Renal cortex interstitium (tissue), 15 donors: ENCODE measurements around the gene S1PR4. TPM values are rescaled to one million over a fixed set of nuclear protein-coding genes. Genes with fewer than 3 reads are reported as not detected.

ENCODE experiments used
- DNase-seq, 11 donors: peaks; one replicate each; pipeline ENCODE4 v3.0.0-alpha.2; 2013; ENCODE audit warnings: low read depth in 9 of 11, low spot score in 4 of 11; ENCODE audit errors: extremely low read depth in 1 of 11
- long read RNA-seq, 16 experiments: transcript quantifications; one replicate each; lab custom pipeline, GENCODE V29; 2026
- polyA plus RNA-seq, 3 donors: library from polyadenylated mRNA; unstranded; fragments of 120-200 nt; gene quantifications; one replicate each; pipeline ENCODE4 v1.2.1, GENCODE V29; 2013; ENCODE audit not compliant: insufficient read length in 3 of 3

Gene S1PR4
- under 1 TPM; 0.28 to 0.56 (median 0.34) TPM for polyA plus RNA-seq
- long read RNA-seq, donor 1, partial matches to known transcripts, result 0 of 2 reads
- long read RNA-seq, donor 1, other reads (novel, unspliced or antisense), result 0 of 2 reads
- long read RNA-seq, donor 2, partial matches to known transcripts, result 0 of 1 reads
- long read RNA-seq, donor 2, other reads (novel, unspliced or antisense), result 0 of 1 reads
- long read RNA-seq, donor 3, partial matches to known transcripts, result 0 of 2 reads
- long read RNA-seq, donor 3, other reads (novel, unspliced or antisense), result 0 of 2 reads
- long read RNA-seq, donor 4, partial matches to known transcripts, result 0 of 1 reads
- long read RNA-seq, donor 4, other reads (novel, unspliced or antisense), result 0 of 1 reads
- long read RNA-seq, donor 5, result 0 reads
- long read RNA-seq, donor 6, result 0 reads
- long read RNA-seq, donor 7, partial matches to known transcripts, result 0 of 1 reads
- long read RNA-seq, donor 7, other reads (novel, unspliced or antisense), result 0 of 1 reads
- long read RNA-seq, donor 8, result 0 reads
- long read RNA-seq, donor 9, result 0 reads
- long read RNA-seq, donor 10, result 0 reads
- long read RNA-seq, donor 11, result 0 reads
- long read RNA-seq, donor 12, partial matches to known transcripts, result 0 of 1 reads
- long read RNA-seq, donor 12, other reads (novel, unspliced or antisense), result 0 of 1 reads
- long read RNA-seq, donor 13, result 0 reads
- long read RNA-seq, donor 14, partial matches to known transcripts, result 0 of 3 reads
- long read RNA-seq, donor 14, other reads (novel, unspliced or antisense), result 0 of 3 reads
- long read RNA-seq, donor 15, partial matches to known transcripts, result 0 of 1 reads
- long read RNA-seq, donor 15, other reads (novel, unspliced or antisense), result 0 of 1 reads
- long read RNA-seq, donor 16, partial matches to known transcripts, result 0 of 1 reads
- long read RNA-seq, donor 16, other reads (novel, unspliced or antisense), result 0 of 1 reads

GRCh38 chr19:3178377-3178972 lies at the start of gene S1PR4:
TSS of gene S1PR4 (plus strand) at chr19:3178769. CDS start at chr19:3178793, 24 bp downstream.
- no peak for DNase-seq

- no peak for DNase-seq
These were observed 49.5 kb upstream of the S1PR4 start for GRCh38 chr19:3129112-3129511.

- DNase-seq, result no peak
These were observed 47.4 kb upstream of the S1PR4 start for GRCh38 chr19:3131168-3131567.

- DNase-seq, result peak in 1 of 11 donors; percentile 34
These were observed 45.4 kb upstream of the S1PR4 start for GRCh38 chr19:3132971-3133792.

- DNase-seq, result no peak
These were observed 44.8 kb upstream of the S1PR4 start for GRCh38 chr19:3133793-3134116.

- DNase-seq, result no peak
These were observed 42.4 kb upstream of the S1PR4 start, which contains the start of gene GNA15 for GRCh38 chr19:3135961-3136683. TSS of gene GNA15 (plus strand) at chr19:3136033. CDS start at chr19:3136451, 418 bp downstream.

GRCh38 chr19:3136684-3137055 lies 41.9 kb upstream of the S1PR4 start:
- no peak for DNase-seq

- DNase-seq, result peak in 5 of 11 donors; percentile 31 to 64 (median 48)
These were observed 41.5 kb upstream of the S1PR4 start for GRCh38 chr19:3137119-3137518.

GRCh38 chr19:3138268-3138667 lies 40.3 kb upstream of the S1PR4 start:
- no peak for DNase-seq

- no peak for DNase-seq
These were observed 37.9 kb upstream of the S1PR4 start for GRCh38 chr19:3140667-3141038.

GRCh38 chr19:3142292-3142670 lies 36.3 kb upstream of the S1PR4 start:
- no peak for DNase-seq

- DNase-seq, result no peak
These were observed 35.7 kb upstream of the S1PR4 start for GRCh38 chr19:3142781-3143337.

GRCh38 chr19:3145909-3146676 lies 32.5 kb upstream of the S1PR4 start:
- DNase-seq, result no peak

- DNase-seq, result no peak
These were observed 31.9 kb upstream of the S1PR4 start for GRCh38 chr19:3146677-3147100.

- DNase-seq, result no peak
These were observed 30.1 kb upstream of the S1PR4 start for GRCh38 chr19:3148503-3148902.

GRCh38 chr19:3149089-3149488 lies 29.5 kb upstream of the S1PR4 start:
- no peak for DNase-seq
